Measurements from ENCODE around the gene AADAT. TPM values are rescaled to one million over a fixed set of nuclear protein-coding genes. Genes with fewer than 3 reads are reported as not detected.
"Not testable (repeated sequence)": the region's sequence is repeated elsewhere in the genome, so short reads cannot be mapped to it uniquely, and the experiment has no call there.

AADAT gene
- total and polyA plus RNA-seq, 8 donors: 11.0 to 71.4 (median 52.7) TPM

DNA sequence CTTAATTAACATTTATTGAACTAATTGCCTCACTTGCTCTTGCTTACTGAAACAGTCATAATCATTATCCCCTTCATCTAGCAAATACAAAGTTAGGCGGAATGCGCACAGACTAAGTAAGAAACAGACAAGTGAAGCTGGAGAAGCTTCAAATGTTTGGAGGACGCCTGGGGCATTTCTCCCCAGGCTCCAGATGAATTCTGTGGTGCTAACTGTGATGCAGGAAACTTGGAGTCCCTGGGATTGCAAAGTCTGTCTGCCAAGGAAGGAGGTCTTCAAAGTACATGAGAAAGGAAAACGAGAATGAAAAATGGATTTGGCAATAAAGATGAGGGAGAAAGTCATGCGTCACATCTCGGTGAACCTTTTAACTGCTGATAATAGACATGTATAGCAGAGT, 40.0 kb downstream of the AADAT start:
- DNase-seq (peak in 1 of 4 donors; percentile 23), ATAC-seq (no peak)
- H3K4me1 ChIP-seq: no peaks in the 10 kb centered on the region
- no peak overlapping the region for H3K27ac ChIP-seq
- H3K9me3 ChIP-seq: no peaks in the 10 kb centered on the region
- H3K4me3 ChIP-seq: no peak overlapping the region
- H3K27me3 ChIP-seq: no peaks in the 10 kb centered on the region
- intact Hi-C loops (cut with DNase I): loop anchor here in 1 of 2 donors (2.0 kb wide), 1 partner anchor 241 kb away; no protein-coding TSS in a partner anchor
- H3K36me3 ChIP-seq: no peaks in the 10 kb centered on the region
- TF ChIP-seq, protein P1, sequence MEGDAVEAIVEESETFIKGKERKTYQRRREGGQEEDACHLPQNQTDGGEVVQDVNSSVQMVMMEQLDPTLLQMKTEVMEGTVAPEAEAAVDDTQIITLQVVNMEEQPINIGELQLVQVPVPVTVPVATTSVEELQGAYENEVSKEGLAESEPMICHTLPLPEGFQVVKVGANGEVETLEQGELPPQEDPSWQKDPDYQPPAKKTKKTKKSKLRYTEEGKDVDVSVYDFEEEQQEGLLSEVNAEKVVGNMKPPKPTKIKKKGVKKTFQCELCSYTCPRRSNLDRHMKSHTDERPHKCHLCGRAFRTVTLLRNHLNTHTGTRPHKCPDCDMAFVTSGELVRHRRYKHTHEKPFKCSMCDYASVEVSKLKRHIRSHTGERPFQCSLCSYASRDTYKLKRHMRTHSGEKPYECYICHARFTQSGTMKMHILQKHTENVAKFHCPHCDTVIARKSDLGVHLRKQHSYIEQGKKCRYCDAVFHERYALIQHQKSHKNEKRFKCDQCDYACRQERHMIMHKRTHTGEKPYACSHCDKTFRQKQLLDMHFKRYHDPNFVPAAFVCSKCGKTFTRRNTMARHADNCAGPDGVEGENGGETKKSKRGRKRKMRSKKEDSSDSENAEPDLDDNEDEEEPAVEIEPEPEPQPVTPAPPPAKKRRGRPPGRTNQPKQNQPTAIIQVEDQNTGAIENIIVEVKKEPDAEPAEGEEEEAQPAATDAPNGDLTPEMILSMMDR (IDR thresholded peaks at IDR 0.05): no peak

DNA sequence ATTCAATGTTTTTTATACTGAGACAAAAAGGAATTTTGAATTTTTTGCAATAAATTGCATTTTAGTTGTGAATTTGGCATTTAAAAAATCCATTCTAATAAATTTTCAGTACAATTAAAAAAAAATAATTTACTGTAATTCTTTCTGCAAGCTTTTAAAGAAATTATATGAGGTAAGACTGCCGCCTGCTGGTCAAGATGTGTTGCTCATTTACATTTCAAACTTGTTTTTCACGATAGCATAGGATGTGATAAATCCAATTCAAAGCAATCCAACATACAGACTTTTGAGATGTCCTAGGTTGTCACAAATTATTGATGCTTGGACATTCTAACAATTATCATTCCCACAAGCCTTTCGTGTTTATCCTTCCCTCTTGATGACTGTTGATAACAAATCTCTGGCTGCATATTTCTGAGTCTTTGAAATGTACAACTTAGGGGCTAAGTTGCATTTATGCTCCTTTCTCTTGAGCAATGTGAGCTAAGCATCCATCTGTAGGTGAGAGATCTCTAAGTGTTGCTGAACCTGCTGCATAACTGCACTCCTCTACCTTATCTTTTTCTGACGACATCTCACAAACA, 41.9 kb downstream of the AADAT start:
- Histone ChIP-seq H3K27ac (no peak overlapping the region), H3K27me3 (no peaks in the 10 kb centered on the region), H3K4me1 (no peaks in the 10 kb centered on the region), H3K9me3 (no peaks in the 10 kb centered on the region), H3K36me3 (no peaks in the 10 kb centered on the region), H3K4me3 (no peak overlapping the region)
- DNase-seq (peak in 1 of 4 donors; percentile 78), ATAC-seq (peak; percentile 64)
- intact Hi-C loops (cut with DNase I): loop anchor here in 1 of 2 donors (2.0 kb wide), 1 partner anchor 239 kb away; no protein-coding TSS in a partner anchor
- TF ChIP-seq, protein P1 (IDR thresholded peaks at IDR 0.05): peak; percentile 68

DNA sequence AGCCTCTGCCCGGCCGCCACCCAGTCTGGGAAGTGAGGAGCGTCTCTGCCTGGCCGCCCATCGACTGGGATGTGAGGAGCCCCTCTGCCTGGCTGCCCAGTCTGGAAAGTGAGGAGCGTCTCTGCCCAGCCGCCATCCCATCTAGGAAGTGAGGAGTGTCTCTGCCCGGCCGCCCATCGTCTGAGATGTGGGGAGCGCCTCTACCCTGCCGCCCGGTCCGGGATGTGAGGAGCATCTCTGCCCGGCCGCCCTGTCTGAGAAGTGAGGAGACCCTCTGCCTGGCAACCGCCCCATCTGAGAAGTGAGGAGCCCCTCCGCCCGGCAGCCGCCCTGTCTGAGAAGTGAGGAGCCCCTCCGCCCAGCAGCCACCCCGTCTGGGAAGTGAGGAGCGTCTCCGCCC, 43.6 kb downstream of the AADAT start:
- intact Hi-C loops (cut with DNase I); H3K9me3 ChIP-seq; H3K27me3 ChIP-seq; H3K4me1 ChIP-seq; H3K36me3 ChIP-seq; H3K4me3 ChIP-seq; DNase-seq; ATAC-seq; H3K27ac ChIP-seq: not testable (repeated sequence)

DNA sequence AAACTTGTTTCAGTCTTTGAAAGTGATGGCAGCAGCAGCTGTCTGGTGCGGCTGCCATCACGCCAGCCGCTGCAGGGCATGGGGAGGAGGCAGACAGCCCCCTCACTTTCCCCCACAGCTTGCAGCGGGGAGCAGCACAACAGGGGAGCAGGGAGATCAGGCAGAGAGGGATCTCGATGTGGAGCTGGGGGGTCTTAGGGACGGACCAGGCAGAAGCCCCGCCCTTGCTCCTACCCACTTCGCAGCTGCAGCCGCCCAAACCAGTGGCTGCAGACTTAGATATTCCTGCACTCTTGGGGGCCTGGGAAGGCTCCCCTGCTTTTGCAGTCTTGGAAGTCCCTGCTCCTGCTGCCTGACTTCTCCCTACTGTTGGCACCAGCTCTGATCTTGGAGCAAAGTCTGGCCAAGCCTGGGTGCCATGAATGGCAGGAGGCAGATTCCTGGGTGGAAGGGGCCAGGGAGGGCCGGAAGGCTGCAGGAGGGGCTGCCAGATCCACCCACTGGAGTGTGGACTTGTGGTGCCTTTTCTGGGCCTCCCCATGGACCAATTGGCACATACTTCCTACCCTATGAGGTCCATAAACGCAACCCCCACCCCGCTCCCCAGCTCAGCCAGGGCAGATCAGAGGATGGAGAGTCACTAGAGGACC, 49.6 kb downstream of the AADAT start:
- Histone ChIP-seq H3K27me3 (no peaks in the 10 kb centered on the region), H3K27ac (no peak overlapping the region), H3K9me3 (no peaks in the 10 kb centered on the region), H3K4me3 (no peak overlapping the region), H3K36me3 (no peaks in the 10 kb centered on the region), H3K4me1 (no peaks in the 10 kb centered on the region)
- ATAC-seq (no peak), DNase-seq (no peak)
- TF ChIP-seq, protein P1 (IDR thresholded peaks at IDR 0.05): no peak
- intact Hi-C loops (cut with DNase I): no loop called here

DNA sequence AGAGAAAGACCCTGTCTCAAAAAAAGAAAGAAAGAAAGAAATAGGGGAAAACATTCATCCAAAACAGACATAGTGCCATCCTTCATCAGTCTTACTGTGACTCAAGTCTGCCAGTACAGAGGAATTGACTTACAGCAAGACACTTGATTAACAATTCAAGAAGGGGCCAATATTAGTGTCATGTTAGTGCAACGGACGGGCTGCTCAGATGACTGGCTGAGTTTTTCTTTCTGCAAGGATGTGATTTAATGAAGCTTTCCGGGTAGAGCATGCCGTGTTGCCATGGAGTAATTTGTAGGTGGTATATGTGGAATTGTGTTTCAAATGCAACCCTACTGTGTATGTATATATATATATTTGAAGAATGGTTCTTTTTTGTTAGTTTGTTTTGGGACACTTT, 51.0 kb downstream of the AADAT start:
- TF ChIP-seq, protein P1 (IDR thresholded peaks at IDR 0.05): no peak
- ATAC-seq (no peak), DNase-seq (no peak)
- Histone ChIP-seq H3K36me3 (no peaks in the 10 kb centered on the region), H3K27me3 (no peaks in the 10 kb centered on the region), H3K9me3 (no peaks in the 10 kb centered on the region), H3K4me3 (no peak overlapping the region), H3K27ac (no peak overlapping the region), H3K4me1 (no peaks in the 10 kb centered on the region)
- intact Hi-C loops (cut with DNase I): no loop called here

All from left lung (tissue), 10 donors.